GOT3 (cell line): Measurements from ENCODE around the gene CACNA1C.

Source experiments
- DNase-seq: peaks from one replicate; lab custom pipeline; 2025; ENCODE audit warnings: mixed read lengths; lab: John Stamatoyannopoulos, UW

The CACNA1C gene

DNA sequence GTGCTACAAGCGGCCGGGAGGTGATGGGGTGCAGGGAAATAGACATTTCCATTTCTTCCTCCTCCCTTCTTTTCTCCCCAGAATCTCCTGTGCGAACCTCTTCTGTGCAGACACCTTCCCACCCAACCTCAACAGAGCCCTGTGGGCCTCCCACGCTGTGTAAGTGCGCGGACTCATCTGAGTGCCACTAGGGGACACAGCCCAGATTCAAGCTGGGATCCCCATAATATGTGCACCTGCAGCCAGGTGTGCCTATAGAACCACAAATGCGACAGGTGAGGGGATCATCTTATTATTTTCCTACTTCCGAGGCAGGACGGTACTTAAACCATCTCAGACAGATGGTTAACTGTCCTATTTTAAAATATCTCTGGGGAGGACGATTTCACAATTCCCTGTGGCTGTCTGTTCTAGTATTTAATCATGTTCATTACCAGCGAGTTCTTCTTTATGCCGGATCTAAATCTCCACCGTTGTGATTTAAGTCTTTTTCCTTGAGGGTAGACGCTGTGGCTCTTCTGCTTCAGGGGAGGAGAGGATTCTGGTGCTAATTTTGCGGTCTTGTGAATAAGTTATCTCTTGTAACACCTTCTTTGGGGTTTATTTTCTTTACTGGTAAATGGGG lies 17.2 kb upstream of the CACNA1C start:
- no peak for DNase-seq

DNA sequence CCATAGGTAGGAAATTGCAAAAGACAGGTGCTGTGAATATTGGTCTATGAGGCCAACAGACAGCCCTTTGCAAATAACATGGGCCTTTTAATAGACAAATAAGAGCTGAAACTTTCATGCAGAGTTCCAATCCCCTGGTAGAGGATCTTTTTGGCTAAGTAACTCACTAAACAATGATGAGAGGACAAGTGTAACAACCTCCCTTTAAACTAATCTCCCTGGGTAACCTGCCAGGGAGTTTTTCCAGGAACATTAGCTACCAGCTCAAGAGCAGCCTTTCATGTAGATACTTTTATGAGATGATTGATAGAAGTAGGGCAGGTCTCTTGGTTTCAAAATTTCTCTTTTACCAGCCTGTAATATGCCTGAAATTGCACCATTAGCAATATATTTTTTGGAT lies 13.8 kb upstream of the CACNA1C start:
- no peak for DNase-seq

DNA sequence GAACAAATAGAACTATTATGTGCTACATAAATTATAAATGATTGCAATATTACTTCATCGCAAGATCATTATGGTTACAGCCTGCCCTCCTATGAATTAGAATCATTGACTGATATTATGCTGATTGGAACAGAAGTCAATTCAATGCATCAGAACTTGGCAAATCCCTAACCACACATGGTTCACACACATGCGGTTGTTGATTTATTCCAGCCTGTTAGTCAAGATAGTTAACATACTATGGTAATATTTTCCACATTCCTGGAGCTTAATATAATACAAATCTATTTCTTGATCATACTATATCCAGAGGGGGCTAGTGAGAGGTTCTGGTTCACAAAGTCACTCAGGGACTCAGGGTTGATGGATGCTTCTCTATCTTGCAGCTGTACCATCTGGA lies 9.7 kb upstream of the CACNA1C start:
- DNase-seq: no peak

DNA sequence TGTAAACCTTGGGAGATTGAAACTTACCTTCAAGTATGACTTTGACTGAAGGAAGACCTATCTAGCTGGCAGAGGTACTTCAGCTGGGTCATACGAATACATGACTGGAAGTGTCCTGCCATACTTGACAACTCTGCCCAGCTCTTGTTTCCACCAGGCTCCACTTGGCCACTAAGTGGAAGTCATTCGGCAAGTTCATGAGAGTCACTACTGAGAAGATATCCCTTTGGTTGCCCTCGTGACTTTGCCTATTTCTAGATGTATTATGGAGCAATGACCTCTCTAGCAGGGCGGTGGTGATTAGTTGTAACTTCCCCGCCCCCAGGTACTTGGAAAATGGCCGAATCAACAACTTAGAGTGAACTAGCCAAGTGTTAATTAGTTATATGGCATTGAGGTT lies 8.6 kb upstream of the CACNA1C start:
- no peak for DNase-seq

DNA sequence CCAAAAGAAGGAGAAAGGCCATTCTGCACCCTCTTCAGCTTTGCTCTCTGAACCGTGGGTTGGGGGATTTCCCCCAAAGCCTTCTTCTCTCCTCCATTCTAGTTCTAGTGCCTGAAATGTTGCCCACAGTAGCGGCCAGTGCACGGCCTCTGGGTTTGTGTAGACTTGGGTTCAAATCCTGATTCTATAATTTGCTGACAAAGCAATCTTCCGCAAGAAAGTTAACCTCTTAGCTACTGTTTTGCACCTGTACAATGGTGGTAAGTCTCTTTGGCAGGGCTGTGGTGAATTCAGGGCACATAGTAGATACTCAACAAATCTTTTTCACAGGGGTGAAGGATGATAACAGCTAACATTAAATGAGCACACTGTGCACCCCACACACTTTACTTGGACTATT lies 5.8 kb upstream of the CACNA1C start:
- no peak for DNase-seq

DNA sequence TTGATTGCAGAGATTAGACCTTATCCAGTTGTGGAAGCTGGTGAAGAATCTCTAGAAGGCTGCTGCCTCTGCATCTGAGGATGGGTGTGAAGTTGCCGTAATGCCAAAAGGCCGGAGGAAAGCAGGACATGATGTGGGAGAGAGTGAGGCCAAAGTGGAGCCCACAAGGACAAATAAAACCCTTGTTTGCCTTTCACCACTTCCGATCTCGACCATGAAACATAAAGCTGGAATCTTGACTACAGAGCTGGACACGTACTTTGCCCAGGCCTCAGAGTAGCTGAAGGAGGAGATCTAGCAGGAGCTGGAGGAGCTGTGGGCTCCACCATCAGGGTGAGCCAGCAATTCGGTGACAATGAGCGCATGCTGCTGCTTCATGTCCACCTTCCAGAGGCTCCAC lies 5.0 kb upstream of the CACNA1C start:
- DNase-seq: no peak

DNA sequence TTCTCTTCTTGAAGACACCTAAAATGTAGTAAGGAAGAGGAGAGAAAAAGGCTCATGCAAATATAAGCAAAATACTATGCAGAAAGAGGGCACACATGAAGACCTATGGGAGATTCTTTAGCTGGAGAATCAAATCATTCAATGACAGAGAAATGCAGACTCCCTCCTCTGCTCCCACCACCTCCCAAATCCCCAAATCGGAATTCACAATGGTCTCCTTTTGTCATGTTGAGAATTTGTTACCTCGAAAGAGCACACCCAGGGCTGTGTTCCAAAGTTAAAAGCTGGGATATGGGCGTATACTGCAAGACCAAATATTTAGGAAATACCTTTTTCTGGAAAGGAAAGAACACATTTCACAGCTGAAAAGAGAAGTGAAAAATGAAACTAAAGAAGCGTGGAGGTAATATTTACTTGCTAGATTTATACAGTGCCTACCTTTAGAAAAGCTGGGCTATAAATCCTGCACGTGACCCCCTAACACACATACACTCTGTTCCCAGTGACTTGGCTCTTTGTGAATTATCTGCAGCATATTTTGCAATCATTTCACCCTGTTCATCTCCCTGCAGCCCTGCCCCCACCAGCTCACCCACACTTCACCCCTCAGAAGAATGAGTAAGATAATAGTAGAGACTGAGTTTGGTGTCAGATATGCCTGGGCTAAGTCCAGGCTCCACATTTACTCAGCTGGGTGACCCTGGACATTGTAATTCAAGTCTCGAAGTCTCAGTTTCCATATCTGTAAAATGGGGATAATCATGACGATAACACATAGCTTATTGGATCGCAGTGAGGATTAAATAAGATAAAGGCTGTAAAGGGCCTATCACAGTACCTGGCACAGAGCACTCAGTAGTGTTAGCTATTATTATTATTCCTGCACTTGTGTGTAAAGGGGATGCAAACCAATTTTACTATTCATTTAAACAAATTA lies 2.9 kb upstream of the CACNA1C start:
- no peak for DNase-seq

DNA sequence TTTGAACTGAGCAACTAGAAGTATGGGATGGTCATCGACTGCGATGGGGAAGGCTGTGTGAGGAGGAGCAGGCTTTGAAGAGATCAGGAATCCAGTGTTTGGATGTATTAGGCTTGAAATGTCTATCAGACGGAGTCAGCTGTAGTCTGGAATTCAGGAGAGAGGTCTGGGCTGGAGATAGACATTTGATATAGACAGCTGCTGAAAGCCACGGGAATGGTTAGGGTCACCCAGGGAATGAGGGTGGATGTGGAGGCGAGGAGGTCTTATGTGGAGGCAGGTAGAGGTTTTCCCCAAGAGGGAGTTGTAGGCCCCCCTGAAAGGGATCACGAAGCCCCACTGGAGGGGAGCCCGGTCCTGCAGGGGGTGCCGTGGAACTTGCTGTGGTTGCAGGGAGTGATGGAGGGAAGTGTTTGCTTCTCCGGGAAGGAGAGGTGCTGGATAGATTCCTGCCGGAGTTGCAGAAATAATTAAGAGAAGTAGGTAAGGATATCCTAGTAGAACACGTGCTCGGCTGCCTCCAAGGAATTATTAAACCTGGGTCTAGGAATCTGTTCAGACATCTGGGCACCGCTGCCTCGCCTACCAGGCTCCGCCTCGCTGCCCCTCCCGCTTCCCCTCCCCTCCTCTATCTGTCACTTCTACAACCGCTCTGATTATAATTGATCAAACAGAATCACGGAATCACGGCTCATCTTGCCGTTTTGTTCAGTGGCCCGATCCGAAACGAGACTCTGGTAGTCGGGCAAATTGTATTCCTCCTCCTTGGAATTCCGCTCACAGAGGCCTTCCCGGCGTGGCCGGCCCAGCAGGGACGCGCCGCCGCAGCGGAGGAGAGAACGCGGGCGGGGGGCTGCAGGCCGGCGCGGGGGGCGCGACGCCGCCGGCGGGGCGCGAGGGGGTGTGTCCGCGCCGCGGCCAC lies 826 bp upstream of the CACNA1C start:
- DNase-seq: no peak

DNA sequence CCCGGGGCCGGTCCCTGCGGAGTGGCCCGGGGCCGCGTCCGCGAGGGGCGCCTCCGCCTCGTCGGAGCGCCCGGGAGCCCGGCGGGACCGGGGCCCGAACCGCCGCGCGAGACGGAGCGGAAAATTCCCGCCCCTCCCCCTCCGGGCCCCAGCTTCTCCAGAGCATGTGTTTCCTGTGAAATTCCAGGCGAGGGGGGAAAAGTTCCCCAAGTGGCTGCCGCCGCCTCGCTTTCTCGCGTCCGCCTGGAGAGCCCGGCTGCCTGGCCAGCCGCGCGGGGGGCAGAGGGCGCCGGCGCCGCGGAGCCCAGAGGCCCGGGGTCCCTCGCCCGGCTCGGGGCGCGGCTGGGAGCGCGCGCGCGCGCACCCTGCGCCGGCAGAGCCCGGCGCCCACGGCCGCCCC lies 904 bp downstream of the CACNA1C start:
- DNase-seq: no peak

DNA sequence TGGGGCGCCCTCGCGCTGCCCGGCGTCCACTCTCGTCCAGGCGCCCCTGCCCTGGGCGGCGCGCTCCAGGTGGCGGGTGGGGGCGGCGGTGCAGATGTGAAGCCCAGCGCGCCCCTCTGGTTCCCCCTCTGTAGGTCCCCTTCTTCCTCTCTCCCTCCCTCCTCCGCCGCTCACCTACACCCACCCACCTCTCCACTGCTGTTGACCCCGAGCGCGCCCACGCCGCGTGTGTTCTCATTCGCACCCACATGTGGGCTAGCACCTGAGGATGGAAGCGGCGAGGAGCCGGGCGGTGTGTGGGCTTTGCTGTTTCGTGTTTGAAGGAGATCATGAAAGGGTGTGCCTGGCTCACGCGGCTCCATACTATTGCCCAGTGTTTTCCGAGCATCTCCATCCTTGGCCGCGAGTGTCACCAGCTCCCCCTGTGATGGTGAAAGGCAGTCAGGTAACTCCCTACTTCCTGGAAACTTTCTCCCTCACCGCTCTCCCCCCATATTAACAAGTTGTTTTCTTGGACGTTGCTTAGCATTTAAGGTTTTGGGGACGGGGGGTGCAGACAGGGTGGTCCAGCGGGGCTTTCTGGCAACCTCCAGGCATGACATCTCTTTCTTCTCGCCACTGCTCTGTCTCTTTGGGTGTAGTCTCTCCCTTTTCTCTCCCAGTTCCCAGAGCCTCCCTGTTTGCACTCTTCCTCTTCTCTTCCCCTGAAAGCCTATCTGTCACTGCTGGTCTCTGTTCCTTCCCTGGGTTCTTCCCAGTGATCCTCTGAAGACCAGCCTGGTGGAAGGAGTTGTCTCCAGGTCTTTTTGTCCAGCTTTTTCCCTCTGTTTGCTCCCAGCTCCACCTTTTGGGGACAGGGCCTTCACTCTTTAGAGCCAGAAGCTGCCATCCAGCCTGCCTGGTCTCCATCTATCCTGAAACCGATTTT lies 1.6 kb downstream of the CACNA1C start:
- DNase-seq: no peak

DNA sequence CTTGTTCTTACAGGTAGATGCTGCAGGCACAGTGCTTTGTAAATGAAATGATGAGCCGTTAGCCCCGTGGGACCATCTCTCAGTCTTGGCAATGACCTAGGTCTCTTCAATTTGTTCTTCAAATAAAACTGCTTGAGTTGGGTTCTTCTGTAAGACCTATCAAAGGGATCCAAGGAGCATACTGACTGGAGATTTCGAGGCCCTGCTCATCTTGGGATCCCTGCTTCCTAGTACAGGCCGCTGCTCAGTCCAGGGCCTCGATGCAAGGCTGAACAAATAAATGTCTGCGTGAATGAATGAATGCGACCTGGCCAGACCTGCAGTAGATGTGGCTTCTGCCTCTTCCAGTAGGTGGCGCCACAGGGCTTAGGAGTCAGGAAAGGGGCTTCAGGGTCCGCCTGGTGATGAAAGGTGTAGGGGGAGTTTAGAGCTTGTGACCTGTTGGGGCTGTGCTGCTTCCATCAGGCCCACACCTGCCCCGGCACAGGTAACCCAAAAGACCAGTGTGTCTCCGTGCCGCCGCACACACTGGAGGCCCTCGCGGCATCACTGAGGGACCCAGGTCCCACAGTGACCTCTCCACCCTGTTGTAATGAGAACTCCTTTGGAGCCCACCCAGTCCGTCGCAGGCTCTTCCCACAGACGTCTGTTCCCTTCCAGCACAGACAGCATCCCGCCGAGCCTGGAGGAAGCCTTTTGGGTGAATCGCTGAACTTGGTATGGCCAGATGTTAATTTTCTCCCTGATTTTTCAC lies 4.4 kb downstream of the CACNA1C start:
- DNase-seq: no peak

DNA sequence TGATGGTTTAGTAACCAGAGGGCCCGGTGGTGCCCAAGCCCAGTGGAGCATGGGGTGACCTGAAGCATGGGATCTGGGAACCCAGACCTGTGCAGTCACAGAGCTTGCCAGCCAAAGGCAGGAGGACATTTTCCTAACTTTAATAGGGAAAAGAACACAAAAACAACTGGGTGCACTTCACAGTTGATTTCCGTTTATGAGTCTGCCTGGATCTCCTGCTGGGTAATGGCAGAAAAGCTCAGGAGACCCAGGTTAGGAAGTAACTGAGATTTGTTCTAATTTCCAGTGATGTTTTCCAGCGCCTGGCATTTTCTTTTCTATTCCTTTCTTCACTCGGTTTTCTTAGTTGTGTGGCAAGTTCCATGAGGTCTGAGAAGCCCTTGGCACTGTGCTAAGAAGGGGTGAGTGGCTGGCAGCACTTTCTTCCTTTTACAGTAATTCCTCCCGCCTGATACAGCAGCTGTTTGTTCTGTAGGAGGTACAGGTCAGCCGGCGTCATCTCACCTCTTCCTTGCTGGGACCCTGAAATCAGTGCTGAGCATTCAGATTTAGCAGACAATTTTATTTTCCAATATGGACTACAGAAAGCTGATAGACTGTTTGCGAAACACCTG lies 5.1 kb downstream of the CACNA1C start:
- no peak for DNase-seq

DNA sequence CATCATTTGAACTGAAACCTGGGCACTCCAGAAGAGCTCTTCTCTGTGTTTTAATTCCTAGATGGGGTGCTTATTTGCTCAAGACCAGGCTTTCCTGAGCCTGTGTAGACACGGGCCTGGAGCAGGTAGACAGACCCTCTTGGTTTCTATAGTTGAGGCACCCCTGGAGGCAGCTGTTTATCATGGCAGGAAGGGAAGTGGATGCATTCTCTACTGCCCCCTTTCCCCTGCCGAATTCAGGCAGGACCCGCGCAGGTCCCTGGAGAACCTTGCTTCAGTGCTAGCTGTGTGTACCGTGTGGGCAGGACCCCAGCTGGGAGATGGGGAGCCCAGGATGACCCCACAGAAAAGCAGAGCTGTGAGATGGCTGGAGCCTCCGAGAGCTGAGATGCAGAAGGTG lies 6.0 kb downstream of the CACNA1C start:
- DNase-seq: no peak

DNA sequence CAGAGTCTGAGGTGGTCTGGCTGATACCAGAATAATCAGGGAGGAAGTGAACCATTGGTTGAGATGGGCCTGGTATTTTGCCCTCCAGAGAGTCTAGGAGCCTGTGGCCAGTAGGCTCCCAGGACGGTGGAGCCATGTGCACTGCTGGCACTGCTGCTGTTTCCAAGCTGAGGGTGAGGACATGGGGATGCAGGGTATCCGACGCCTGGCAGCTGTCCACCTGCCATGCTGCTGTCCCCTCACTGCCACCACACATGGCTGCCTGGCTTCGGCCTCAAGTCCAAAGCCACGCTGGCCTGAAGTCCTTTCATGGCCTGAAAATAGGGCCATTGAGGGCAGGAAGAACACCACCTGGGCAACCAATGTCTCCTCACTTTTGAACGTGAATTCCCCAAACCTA lies 8.6 kb downstream of the CACNA1C start:
- DNase-seq: no peak

DNA sequence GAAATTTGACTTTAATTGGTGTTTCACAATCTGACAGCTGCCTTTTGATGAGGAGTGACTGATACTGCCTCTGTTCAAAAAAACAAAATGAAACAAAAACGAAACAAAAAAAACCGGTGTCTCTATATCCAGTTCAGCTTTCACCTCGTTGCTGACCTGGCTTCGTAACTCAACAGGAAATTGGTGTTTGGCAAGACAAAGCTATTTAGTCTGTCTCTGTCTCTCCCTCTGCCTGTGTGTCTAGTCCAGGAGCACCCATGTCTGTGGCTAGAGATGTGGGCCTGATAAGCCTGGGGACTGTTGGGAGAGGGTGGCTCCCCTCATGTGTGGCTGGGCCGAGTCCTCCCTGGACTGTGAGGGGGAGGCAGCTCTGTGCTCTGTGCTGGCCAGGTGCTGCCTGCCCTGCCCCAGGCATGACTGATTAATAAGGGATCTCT lies 11.3 kb downstream of the CACNA1C start:
- DNase-seq: no peak

DNA sequence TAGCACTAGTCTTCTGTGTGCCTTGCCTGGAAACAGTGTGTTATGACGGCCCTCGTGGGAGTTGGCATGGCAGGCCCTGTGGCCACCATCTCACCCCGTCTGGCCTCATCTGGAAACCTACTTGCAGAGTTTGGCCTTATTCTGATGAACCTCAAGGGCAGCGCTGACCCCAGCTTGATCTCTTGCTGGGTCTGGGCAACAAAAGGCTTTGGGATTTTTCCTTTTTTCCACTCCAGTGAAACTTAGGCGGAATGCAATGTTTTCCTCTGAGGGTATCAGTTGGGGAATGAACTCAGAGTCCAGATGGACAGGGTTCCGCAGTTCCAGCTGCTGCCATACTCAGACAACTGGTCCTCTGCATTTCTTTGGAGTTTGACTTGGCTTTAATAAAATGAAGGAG lies 15.9 kb downstream of the CACNA1C start:
- DNase-seq: no peak

DNA sequence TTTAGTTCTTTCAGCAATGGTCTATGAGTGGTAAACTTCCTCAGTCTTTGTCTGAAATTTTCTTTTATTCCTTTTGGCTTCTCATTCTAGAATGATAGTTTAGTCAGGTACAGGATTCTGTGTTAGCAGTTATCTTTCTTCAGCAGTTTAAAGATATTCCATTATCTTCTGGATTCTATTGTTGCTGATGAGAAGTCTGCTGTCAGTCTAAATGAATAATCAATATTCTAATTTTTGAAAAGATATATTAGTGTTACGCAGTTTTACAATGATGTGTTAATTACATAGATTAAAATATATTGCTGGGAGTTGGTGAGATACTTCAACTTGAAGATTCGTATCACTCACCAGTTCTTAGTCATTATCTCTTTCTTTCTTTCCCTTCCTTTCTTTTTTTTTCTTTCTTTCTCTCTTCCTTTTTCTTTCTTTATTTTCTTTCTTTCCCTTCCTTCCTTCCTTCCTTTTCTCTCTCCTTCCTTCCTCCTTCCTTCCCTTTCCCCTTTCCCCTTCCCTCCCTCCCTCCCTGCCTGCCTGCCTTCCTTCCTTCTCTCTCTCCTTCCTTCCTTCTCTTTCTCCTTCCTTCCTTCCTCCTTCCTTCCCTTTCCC lies 17.8 kb downstream of the CACNA1C start:
- no peak for DNase-seq

DNA sequence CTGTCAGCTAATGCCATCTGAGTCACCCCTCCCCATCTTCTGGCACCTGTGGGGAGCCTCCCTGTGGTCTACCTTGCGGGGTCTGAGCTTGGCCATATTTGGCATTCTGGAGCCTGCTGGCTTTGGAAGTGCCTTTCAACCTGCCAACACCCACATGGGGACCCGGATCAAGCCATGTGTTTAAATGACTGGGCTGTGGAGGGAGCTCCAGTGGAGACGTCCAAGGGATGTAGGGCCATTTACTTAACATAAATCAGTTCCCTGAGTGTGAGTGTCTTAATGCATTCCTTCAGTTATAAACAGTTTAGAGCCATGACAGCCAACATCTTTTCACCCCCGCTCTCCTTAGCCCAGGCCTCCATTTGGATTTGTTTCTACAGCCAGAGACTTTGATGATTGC lies 22.0 kb downstream of the CACNA1C start:
- DNase-seq: no peak

DNA sequence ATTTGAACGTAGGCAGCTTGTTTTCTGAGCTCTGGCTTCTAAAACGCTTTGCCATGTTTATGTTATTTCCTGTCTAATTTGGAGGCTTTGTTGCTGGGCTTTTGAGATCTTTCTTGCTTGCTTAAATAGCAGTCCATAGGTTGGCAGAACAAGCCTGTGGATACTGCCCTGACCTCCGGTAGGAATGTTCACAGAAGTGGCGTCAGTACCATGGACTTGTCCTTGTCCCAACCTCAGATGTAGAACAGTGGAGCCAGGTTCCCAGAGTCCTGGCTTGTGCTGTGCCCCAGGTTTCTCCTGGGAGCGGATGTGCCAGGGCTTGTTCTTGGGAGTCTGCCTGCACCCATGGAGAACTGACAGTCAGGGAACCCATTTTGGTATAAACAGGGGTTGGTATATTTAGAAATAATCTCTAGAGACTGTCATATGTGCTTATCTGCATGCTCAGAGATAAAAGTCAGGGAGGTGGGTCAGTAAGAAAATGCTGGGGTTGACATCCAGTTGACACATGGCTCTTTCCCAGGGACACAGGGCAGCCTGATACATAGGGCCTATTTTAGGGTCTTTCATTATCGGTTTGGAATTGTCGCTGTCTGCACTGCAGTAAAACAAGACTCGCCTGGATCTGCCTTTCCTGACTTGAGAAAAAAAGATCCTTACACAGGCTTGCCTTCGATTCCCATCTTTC lies 22.9 kb downstream of the CACNA1C start:
- no peak for DNase-seq
